GM12878 (cell line): ENCODE data around the gene SIGLECL1. TPM values are rescaled to one million over a fixed set of nuclear protein-coding genes. Genes with fewer than 3 reads are reported as not detected.
A peak's percentile ranks its signal among the peaks of the same experiment; 100 is the strongest.

Experiments
- ATAC-seq: fragments of 200-7000 bp; cut with Tn5 transposase; 3 replicates; pipeline ENCODE4 v1.9.1; 2020; ENCODE audit warnings: mild to moderate bottlenecking, moderate library complexity
- BruUV-seq: library from RNA; stranded (reverse); fragments of 400-500 nt; replicated peaks from 2 replicates; lab custom pipeline; 2021; lab: Mats Ljungman, UMichigan
- CTCF ChIA-PET: fragments of 300-600 bp; sonication (Branson Sonifier 250); formaldehyde crosslinking; extraction: SDS; loops from one replicate; lab custom pipeline; 2021; ENCODE audit warnings: inconsistent platforms; lab: Yijun Ruan, JAX
- POLR2A ChIA-PET: fragments of 350-600 bp; formaldehyde crosslinking; extraction: SDS; loops from one replicate; lab custom pipeline; 2021; ENCODE audit warnings: inconsistent platforms; lab: Charles Lee
- RAD21 ChIA-PET: fragments of 300-600 bp; sonication (Branson Sonifier 250); formaldehyde crosslinking; loops from one replicate; lab custom pipeline; 2023; ENCODE audit warnings: antibody characterized with exemption; ENCODE audit not compliant: unreplicated experiment; lab: Charles Lee
- SMC1A ChIA-PET: fragments of 300-600 bp; sonication (Branson Sonifier 250); formaldehyde crosslinking; loops from one replicate; lab custom pipeline; 2023; ENCODE audit not compliant: unreplicated experiment, uncharacterized antibody; lab: Charles Lee
- DNase-seq: peaks from one replicate; pipeline ENCODE4 v3.0.0-alpha.2; 2011; ENCODE audit warnings: low read depth, low spot score
- FAIRE-seq: peaks from 3 replicates; lab custom pipeline; 2011; peaks lifted over from hg19 to GRCh38; lab: Jason Lieb, UNC
- H2AFZ ChIP-seq: 2 replicates; pipeline ENCODE4 v1.6.0; 2011; ENCODE audit warnings: low read depth, low read length, control low read depth; ENCODE audit not compliant: control insufficient read depth
- H3K27ac ChIP-seq: 2 replicates; pipeline ENCODE4 v1.5.1; 2011; ENCODE audit warnings: control low read depth; ENCODE audit not compliant: control insufficient read depth, insufficient read depth
- H3K27me3 ChIP-seq, 2 experiments: replicated peaks in 1 of 2; 2 replicates each; pipeline versions ENCODE4 v1.6.0 to v1.6.1; 2011; ENCODE audit warnings: low read length in 1 of 2; ENCODE audit not compliant: control insufficient read depth in 2 of 2, insufficient read depth in 2 of 2
- H3K36me3 ChIP-seq, 2 experiments: 2 replicates each; pipeline ENCODE4 v1.5.1; 2011; ENCODE audit warnings: low read length in 1 of 2; ENCODE audit not compliant: control insufficient read depth in 2 of 2, insufficient read depth in 2 of 2
- H3K4me1 ChIP-seq: 2 replicates; pipeline ENCODE4 v1.6.1; 2011; ENCODE audit warnings: mild to moderate bottlenecking, low read length, moderate library complexity, mixed read lengths; ENCODE audit not compliant: control insufficient read depth, insufficient read depth
- H3K4me2 ChIP-seq: 2 replicates; pipeline ENCODE4 v1.6.0; 2011; ENCODE audit warnings: control low read depth; ENCODE audit not compliant: control insufficient read depth, insufficient read depth
- H3K4me3 ChIP-seq: fragments of 200-600 bp; sonication (generic); 2 replicates; pipeline ENCODE4 v1.5.1; 2016
- H3K79me2 ChIP-seq: 2 replicates; pipeline ENCODE4 v1.6.0; 2011; ENCODE audit warnings: low read length; ENCODE audit not compliant: control insufficient read depth, insufficient read depth
- H3K9ac ChIP-seq: 2 replicates; pipeline ENCODE4 v1.8.0; 2011; ENCODE audit warnings: low read length, control low read depth, mixed read lengths; ENCODE audit not compliant: control insufficient read depth, insufficient read depth
- H3K9me3 ChIP-seq: replicated peaks from 3 replicates; pipeline ENCODE4 v1.5.1; 2011; ENCODE audit warnings: mild to moderate bottlenecking, low read length; ENCODE audit not compliant: control insufficient read depth, insufficient read depth
- H4K20me1 ChIP-seq: 2 replicates; pipeline ENCODE4 v1.6.0; 2011; ENCODE audit not compliant: control insufficient read depth, insufficient read depth
- FOXM1 ChIP-seq: IDR thresholded peaks from 2 replicates; pipeline ENCODE4 v1.6.1; 2012; ENCODE audit warnings: low read depth, mild to moderate bottlenecking, inconsistent platforms, low read length, moderate library complexity
- JUNB ChIP-seq: IDR thresholded peaks from 2 replicates; pipeline ENCODE4 v1.6.1; 2016; ENCODE audit warnings: antibody characterized with exemption, mild to moderate bottlenecking
- SIN3A ChIP-seq: IDR thresholded peaks from 2 replicates; pipeline ENCODE4 v1.6.1; 2012; ENCODE audit warnings: low read depth, low read length, improper control_type of control experiment
- ZBTB40 ChIP-seq: fragments of 450-650 bp; IDR thresholded peaks from 2 replicates; pipeline ENCODE4 v1.6.1; 2016; ENCODE audit warnings: mild to moderate bottlenecking, moderate library complexity, borderline replicate concordance
- ZNF24 ChIP-seq: fragments of 450-650 bp; IDR thresholded peaks from 2 replicates; pipeline ENCODE4 v1.6.1; 2017; ENCODE audit warnings: antibody characterized with exemption, mild to moderate bottlenecking
- WGBS: methylation state at CpG from one replicate; pipeline ENCODE4 v1.1.6; 2016; ENCODE audit warnings: low lambda C conversion rate; ENCODE audit not compliant: insufficient replicate concordance, insufficient coverage; ENCODE audit errors: missing lambda C conversion rate; 5-methylcytosine and 5-hydroxymethylcytosine counted together
- in situ Hi-C: fragments of 300-500 bp; cut with MboI; formaldehyde crosslinking; loops from 9 replicates; pipeline ENCODE4 v1.14.3; 2018; ENCODE audit warnings: mixed read lengths
- intact Hi-C: fragments of 100-400 bp; cut with micrococcal nuclease; formaldehyde crosslinking; loops from one replicate; pipeline ENCODE4 v1.14.2; 2022; ENCODE audit not compliant: unreplicated experiment
- polyA plus RNA-seq, 11 experiments: library from polyadenylated mRNA; depleted of rRNA in 4 of 11; unstranded in 6 of 11; stranded (reverse) in 5 of 11; fragments of >200 nt; fragmentation: Nextera tagmentation in 4 of 11; fragmentation: Illumina TruSeq in 1 of 11; extraction: Ambion mirVana in 4 of 11; extraction: Trizol in 1 of 11; gene quantifications; 1 replicate in 1 of 11; 2 replicates in 10 of 11; pipeline versions ENCODE4 v1.2.1 to v1.2.3, GENCODE V29; 2011 to 2016; ENCODE audit warnings: inconsistent platforms in 2 of 11, missing spikeins in 2 of 11, low read depth in 1 of 11
- total RNA-seq, 4 experiments: library from RNA; depleted of rRNA in 3 of 4; stranded (reverse); fragments of >200 nt in 3 of 4; fragmentation: Illumina TruSeq in 1 of 4; extraction: Trizol in 1 of 4; gene quantifications; 2 replicates each; pipeline versions ENCODE4 v1.2.1 to v1.2.3, GENCODE V29; 2013 to 2021

Gene SIGLECL1
- total and polyA plus RNA-seq, 10 of the 15 experiments (the other 5 are each of a cell fraction or from before 2014, with no cell fraction given): not detected

GRCh38 chr19:51207747-51208146 is 43.1 kb upstream of the SIGLECL1 start (continued):
- TF ChIP-seq ZBTB40 (no peak), JUNB (peak; percentile 54; the same call in 1 of the 2 replicates), FOXM1 (no peak)
- TF ChIP-seq, all 136 proteins: peak for 6

- Histone ChIP-seq H3K9me3 (no peaks in the 10 kb centered on the region), H3K27ac (no peak overlapping the region), H4K20me1 (no peaks in the 10 kb centered on the region), H3K27me3 (no peaks in the 10 kb centered on the region), H3K4me1 (no peaks in the 10 kb centered on the region; the same call in 1 of the 2 replicates)
- no peak for FAIRE-seq
- SMC1A ChIA-PET: no interaction called here
- WGBS: 41% methylated on average over 6 of the region's 6 CpGs
- POLR2A ChIA-PET: no interaction called here
- peak; percentile 39; the same call in 1 of the 2 replicates for TF ChIP-seq ZNF24
- no peak for TF ChIP-seq SIN3A
- TF ChIP-seq, all 136 proteins: peak for 1
- intact Hi-C loops (no loop called here), in situ Hi-C loops (no loop called here)
- Histone ChIP-seq H3K4me3 (no peak overlapping the region), H3K9ac (no peak overlapping the region), H3K4me2 (no peak overlapping the region), H3K36me3 (no peaks in the 10 kb centered on the region), H2AFZ (no peak overlapping the region), H3K79me2 (no peaks in the 10 kb centered on the region)
- BruUV-seq: no TSS peak
- RAD21 ChIA-PET: no interaction called here
- CTCF ChIA-PET: no interaction called here
- DNase-seq (no peak), ATAC-seq (no peak)
Measured at GRCh38 chr19:51210191-51210784, 40.6 kb upstream of the SIGLECL1 start.
